ENCODE results near the gene CILP2. TPM values are rescaled to one million over a fixed set of nuclear protein-coding genes. Genes with fewer than 3 reads are reported as not detected.

The CILP2 gene
- polyA plus RNA-seq, 1 experiment: 0.77 TPM

DNA sequence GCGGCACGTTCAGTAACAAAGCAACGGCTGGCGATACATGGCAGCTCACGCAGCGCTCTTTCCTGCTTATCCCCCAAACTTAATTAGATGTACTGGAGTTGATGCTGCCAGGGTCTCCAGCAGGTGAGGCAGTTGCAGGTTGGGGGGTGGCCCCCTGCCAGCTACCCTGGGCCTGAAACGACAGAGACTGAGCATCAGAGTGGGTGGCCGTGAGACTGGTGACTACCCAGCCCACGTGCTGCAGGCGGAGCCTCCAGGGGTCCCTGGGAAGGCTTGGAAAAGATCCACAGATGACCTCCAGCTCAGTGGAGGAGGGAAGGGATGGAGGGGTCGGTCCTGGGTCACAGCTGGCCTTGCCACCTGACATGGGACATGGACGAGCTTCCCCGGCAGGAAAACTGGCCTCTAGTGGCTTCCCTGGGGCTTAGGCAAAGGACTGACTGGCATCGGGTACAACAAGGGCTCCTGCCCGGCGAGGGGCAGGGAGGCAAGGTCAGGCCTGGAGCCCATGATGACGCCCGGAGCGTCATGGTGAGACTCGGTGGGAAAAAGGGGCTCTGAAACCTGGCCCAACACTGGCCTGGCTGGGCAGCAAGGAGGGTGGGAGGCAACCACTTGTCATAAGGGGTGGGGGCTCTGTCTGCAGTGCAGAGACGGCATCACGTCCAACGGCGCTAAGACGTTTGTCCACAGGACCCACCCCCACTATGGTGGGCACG, 24.0 kb downstream of the CILP2 start:
- no peaks in the 10 kb centered on the region for H3K27me3 ChIP-seq (ENCODE audit: control insufficient read depth, insufficient read depth, low read length)
- no peak overlapping the region for H3K4me3 ChIP-seq (ENCODE audit: low read depth, low read length)
- POLR2A ChIA-PET: no interaction called here
- DNase-seq (ENCODE audit: low read depth): no peak
- TF ChIP-seq, protein P1, sequence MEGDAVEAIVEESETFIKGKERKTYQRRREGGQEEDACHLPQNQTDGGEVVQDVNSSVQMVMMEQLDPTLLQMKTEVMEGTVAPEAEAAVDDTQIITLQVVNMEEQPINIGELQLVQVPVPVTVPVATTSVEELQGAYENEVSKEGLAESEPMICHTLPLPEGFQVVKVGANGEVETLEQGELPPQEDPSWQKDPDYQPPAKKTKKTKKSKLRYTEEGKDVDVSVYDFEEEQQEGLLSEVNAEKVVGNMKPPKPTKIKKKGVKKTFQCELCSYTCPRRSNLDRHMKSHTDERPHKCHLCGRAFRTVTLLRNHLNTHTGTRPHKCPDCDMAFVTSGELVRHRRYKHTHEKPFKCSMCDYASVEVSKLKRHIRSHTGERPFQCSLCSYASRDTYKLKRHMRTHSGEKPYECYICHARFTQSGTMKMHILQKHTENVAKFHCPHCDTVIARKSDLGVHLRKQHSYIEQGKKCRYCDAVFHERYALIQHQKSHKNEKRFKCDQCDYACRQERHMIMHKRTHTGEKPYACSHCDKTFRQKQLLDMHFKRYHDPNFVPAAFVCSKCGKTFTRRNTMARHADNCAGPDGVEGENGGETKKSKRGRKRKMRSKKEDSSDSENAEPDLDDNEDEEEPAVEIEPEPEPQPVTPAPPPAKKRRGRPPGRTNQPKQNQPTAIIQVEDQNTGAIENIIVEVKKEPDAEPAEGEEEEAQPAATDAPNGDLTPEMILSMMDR (IDR thresholded peaks at IDR 0.05; ENCODE audit: insufficient read depth, low read depth, low read length): no peak
- CTCF ChIA-PET: interaction anchor here (1.0 to 2.8 kb wide), 3 partner anchors 8 to 11 kb away, joined by 5 to 14 read pairs (median 11); no protein-coding TSS in a partner anchor
- H3K36me3 ChIP-seq (ENCODE audit: control insufficient read depth, insufficient read depth, low read length): no peaks in the 10 kb centered on the region

DNA sequence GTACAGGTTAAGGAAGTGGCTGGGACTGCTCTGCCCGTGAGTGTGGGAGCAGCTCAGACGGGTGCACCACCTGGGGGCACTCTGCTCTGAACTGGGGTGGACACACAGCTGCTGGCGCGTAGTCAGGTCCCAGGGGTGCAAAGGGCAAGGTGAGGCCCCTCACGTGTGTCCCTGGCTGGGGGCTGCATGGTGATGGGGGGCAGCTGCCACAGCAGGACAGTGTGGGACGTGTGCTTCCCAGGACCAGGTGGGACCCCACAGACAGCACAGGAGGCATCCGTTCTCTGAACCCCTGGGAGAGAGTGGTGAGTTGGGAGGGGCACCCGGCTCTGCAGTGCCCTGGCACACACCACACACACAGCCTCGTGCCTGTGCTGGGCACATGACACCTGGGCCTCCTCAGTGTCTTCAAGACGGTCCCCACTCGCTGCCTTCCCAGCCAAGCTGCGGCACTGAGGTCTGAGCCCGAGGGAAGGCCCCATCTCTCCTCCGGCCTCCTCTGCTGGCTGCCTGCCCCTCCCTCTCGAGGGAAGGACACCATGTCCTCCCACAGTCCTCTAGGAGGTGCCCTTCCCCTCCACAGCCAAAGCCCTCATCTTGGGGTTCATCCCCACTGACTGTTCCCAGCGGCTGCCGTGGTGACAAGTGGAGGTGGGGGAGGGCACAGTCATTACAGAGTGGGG, 24.7 kb downstream of the CILP2 start:
- Histone ChIP-seq H3K4me3 (ENCODE audit: low read depth, low read length) (no peak overlapping the region), H3K27me3 (ENCODE audit: control insufficient read depth, insufficient read depth, low read length) (no peaks in the 10 kb centered on the region), H3K36me3 (ENCODE audit: control insufficient read depth, insufficient read depth, low read length) (no peaks in the 10 kb centered on the region)
- DNase-seq (ENCODE audit: low read depth): no peak
- POLR2A ChIA-PET: no interaction called here
- TF ChIP-seq, protein P1 (IDR thresholded peaks at IDR 0.05; ENCODE audit: insufficient read depth, low read depth, low read length): no peak
- CTCF ChIA-PET: interaction anchor here (0.9 to 2.3 kb wide), 2 partner anchors 9 to 11 kb away, joined by 3 to 11 read pairs; no protein-coding TSS in a partner anchor

DNA sequence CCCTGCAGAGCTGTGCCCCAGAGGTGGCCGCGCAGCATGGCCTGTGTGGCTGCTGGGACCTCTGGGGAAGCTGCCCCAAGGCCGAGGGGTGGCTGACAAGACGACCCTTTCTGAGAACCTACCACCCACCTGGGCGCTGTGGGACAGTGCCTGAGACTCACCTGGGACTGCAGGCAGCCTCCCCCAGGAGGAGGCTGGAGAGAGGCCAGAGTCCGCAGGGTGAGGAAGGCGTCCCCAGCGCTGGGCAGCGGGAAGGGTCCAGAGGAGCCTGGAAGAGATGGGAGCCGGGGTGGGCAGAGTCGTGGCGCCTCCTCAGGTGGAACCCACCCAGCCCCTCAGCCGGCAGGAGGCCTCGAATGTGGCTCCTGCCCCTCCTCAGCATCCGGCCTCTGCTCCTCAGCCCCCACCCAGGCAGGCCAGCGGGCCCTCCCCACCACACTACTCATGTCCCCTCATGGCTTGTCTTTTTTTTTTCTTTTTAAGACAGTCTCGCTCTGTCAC, 25.3 kb downstream of the CILP2 start:
- Histone ChIP-seq H3K27me3 (ENCODE audit: control insufficient read depth, insufficient read depth, low read length) (no peaks in the 10 kb centered on the region), H3K4me3 (ENCODE audit: low read depth, low read length) (no peak overlapping the region), H3K36me3 (ENCODE audit: control insufficient read depth, insufficient read depth, low read length) (no peaks in the 10 kb centered on the region)
- POLR2A ChIA-PET: no interaction called here
- CTCF ChIA-PET: interaction anchor here (0.9 to 2.3 kb wide), 2 partner anchors 9 to 11 kb away, joined by 3 to 11 read pairs; no protein-coding TSS in a partner anchor
- TF ChIP-seq, protein P1 (IDR thresholded peaks at IDR 0.05; ENCODE audit: insufficient read depth, low read depth, low read length): no peak
- no peak for DNase-seq (ENCODE audit: low read depth)

DNA sequence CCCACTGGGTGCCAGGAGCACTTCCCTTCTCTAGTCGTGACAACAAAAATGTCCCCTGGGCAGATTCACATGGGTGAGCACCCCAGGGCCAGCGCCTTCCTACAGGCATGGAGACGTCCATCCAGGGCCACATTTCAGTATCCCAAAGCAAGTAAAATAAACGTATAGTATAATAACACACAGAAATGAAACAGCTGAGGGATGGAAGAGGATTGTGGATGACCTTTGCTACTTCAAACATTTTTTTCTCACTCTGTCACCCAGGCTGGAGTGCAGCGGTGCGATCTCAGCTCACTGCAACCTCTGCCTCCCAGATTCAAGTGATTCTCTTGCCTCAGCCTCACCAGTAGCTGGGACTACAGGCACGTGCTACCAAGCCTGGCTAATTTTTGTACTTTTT, 28.2 kb downstream of the CILP2 start:
- POLR2A ChIA-PET: interaction anchor here (0.6 kb wide), 1 partner anchor 29 kb away, joined by 3 read pairs; no protein-coding TSS in a partner anchor
- TF ChIP-seq, protein P1 (IDR thresholded peaks at IDR 0.05; ENCODE audit: insufficient read depth, low read depth, low read length): no peak
- CTCF ChIA-PET: interaction anchor here (1.1 kb wide), 1 partner anchor 11 kb away, joined by 5 read pairs; no protein-coding TSS in a partner anchor
- Histone ChIP-seq H3K4me3 (ENCODE audit: low read depth, low read length) (no peak overlapping the region), H3K27me3 (ENCODE audit: control insufficient read depth, insufficient read depth, low read length) (no peaks in the 10 kb centered on the region), H3K36me3 (ENCODE audit: control insufficient read depth, insufficient read depth, low read length) (no peaks in the 10 kb centered on the region)
- DNase-seq (ENCODE audit: low read depth): no peak

DNA sequence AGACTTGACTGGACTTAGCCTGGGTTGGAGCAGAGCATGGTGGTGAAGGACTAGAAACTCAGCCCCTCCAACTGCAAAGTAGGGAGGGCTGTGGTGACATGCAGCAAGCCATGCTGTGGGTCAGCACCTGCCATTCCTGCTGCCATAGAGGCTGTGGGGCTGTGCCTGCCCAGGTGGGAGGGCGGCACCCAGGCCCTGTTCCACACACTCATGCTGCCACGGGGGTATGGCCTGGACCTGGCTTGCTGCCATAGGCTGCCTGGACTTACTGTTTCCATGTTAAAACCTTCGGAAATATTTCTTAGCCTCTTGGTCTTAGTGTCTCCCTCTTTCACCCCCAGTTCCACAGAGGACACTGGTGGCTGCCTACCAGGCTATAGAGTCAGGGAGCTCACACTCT, 29.3 kb downstream of the CILP2 start:
- TF ChIP-seq, protein P1 (IDR thresholded peaks at IDR 0.05; ENCODE audit: insufficient read depth, low read depth, low read length): no peak
- H3K27me3 ChIP-seq (ENCODE audit: control insufficient read depth, insufficient read depth, low read length): no peaks in the 10 kb centered on the region
- DNase-seq (ENCODE audit: low read depth): no peak
- ChIA-PET CTCF (interaction anchor here (0.9 to 2.5 kb wide), 2 partner anchors 13 to 16 kb away, joined by 3 to 16 read pairs; no protein-coding TSS in a partner anchor), POLR2A (no interaction called here)
- H3K36me3 ChIP-seq (ENCODE audit: control insufficient read depth, insufficient read depth, low read length): no peaks in the 10 kb centered on the region
- H3K4me3 ChIP-seq (ENCODE audit: low read depth, low read length): no peak overlapping the region

Data from BJ (cell line).